CD4-positive, CD25-positive, alpha-beta regulatory T cell (primary cell): ENCODE data around the gene PITHD1. TPM values are rescaled to one million over a fixed set of nuclear protein-coding genes. Genes with fewer than 3 reads are reported as not detected.

Experiments
- ATAC-seq, 2 donors: fragments of 150-1000 bp; cut with Tn5 transposase; one replicate each; pipeline ENCODE4 v1.10.0; 2021; ENCODE audit warnings: low read depth in 2 of 2, moderate number of reproducible peaks in 2 of 2, moderate library complexity in 1 of 2
- DNase-seq, 3 donors: peaks; one replicate each; pipeline versions ENCODE4 v3.0.0 to v3.0.0-alpha.2; 2012 to 2022; ENCODE audit warnings: mixed read lengths in 1 of 3
- H3K27ac ChIP-seq: one replicate; pipeline ENCODE4 v1.7.0; 2013; ENCODE audit warnings: mild to moderate bottlenecking, low read length; ENCODE audit not compliant: insufficient read depth, poor library complexity, severe bottlenecking
- H3K27me3 ChIP-seq: one replicate; pipeline ENCODE4 v1.7.0; 2013; ENCODE audit warnings: low read length; ENCODE audit not compliant: control insufficient read depth, insufficient read depth
- H3K36me3 ChIP-seq: one replicate; pipeline ENCODE4 v1.7.0; 2013; ENCODE audit warnings: mild to moderate bottlenecking, low read length, moderate library complexity; ENCODE audit not compliant: control insufficient read depth, insufficient read depth
- H3K4me1 ChIP-seq: 2 replicates; pipeline ENCODE4 v1.7.0; 2013; ENCODE audit warnings: mild to moderate bottlenecking, low read length; ENCODE audit not compliant: insufficient read depth, control insufficient read depth, poor library complexity, severe bottlenecking
- H3K4me3 ChIP-seq: one replicate; pipeline ENCODE4 v1.7.0; 2013; ENCODE audit warnings: low read depth, mild to moderate bottlenecking, low read length, moderate library complexity
- H3K9me3 ChIP-seq, 2 experiments: 1 replicate in 1 of 2; 2 replicates in 1 of 2; pipeline ENCODE4 v1.7.0; 2013; ENCODE audit warnings: low read length in 2 of 2, mild to moderate bottlenecking in 1 of 2, moderate library complexity in 1 of 2; ENCODE audit not compliant: control insufficient read depth in 2 of 2
- H3K27ac Mint-ChIP-seq, 3 donors: one replicate each; pipeline ENCODE4 v1.8.0; 2020 to 2022; ENCODE audit warnings: mild to moderate bottlenecking in 3 of 3, mixed read lengths in 3 of 3, moderate library complexity in 2 of 3
- H3K27me3 Mint-ChIP-seq: one replicate; pipeline ENCODE4 v1.8.0; 2022; ENCODE audit warnings: mild to moderate bottlenecking, mixed read lengths
- H3K36me3 Mint-ChIP-seq: one replicate; pipeline ENCODE4 v1.8.0; 2020; ENCODE audit warnings: mixed read lengths
- H3K4me1 Mint-ChIP-seq, 4 donors: one replicate each; pipeline ENCODE4 v1.8.0; 2020 to 2022; ENCODE audit warnings: mixed read lengths in 4 of 4, mild to moderate bottlenecking in 1 of 4
- H3K4me3 Mint-ChIP-seq, 4 donors: one replicate each; pipeline ENCODE4 v1.8.0; 2020 to 2022; ENCODE audit warnings: mild to moderate bottlenecking in 4 of 4, mixed read lengths in 4 of 4, moderate library complexity in 3 of 4
- H3K9me3 Mint-ChIP-seq, 7 donors: one replicate each; pipeline ENCODE4 v1.8.0; 2020 to 2022; ENCODE audit warnings: mixed read lengths in 7 of 7, mild to moderate bottlenecking in 3 of 7, moderate library complexity in 2 of 7
- polyA plus RNA-seq, 4 donors: library from polyadenylated mRNA; unstranded; fragments of 300-500 nt; fragmentation: Illumina TruSeq; gene quantifications; one replicate each; pipeline ENCODE4 v1.2.3, GENCODE V29; 2021
- total RNA-seq: library from RNA; stranded (reverse); gene quantifications from one replicate; pipeline ENCODE4 v1.2.3, GENCODE V29; 2022

Gene PITHD1
- total and polyA plus RNA-seq, 5 donors from 2014 or later, result 72.6 to 98.9 (median 83.0) TPM

- Mint-ChIP-seq H3K4me3 (no peak overlapping the region), H3K36me3 (peaks cover 58% of the 10 kb centered on the region), H3K27ac (no peak overlapping the region), H3K27me3 (no peaks in the 10 kb centered on the region), H3K4me1 (peaks cover 0 to 9% (median 1%) of the 10 kb centered on the region in 4 donors), H3K9me3 (no peaks in the 10 kb centered on the region)
- Histone ChIP-seq H3K36me3 (peaks cover 89% of the 10 kb centered on the region), H3K4me3 (no peak overlapping the region), H3K9me3 (no peaks in the 10 kb centered on the region), H3K27me3 (no peaks in the 10 kb centered on the region), H3K27ac (no peak overlapping the region), H3K4me1 (no peaks in the 10 kb centered on the region)
- ATAC-seq, result no peak
- DNase-seq, result no peak
Observed at GRCh38 chr1:23757812-23758211, 20.4 kb upstream of the PITHD1 start.

GRCh38 chr1:23759277-23759676, 18.9 kb upstream of the PITHD1 start:
- no peaks in the 10 kb centered on the region for H3K4me1 ChIP-seq
- no peak overlapping the region for H3K27ac ChIP-seq
- Mint-ChIP-seq H3K27me3 (no peaks in the 10 kb centered on the region), H3K4me1 (peaks cover 0 to 9% (median 1%) of the 10 kb centered on the region in 4 donors), H3K9me3 (no peaks in the 10 kb centered on the region), H3K4me3 (no peak overlapping the region), H3K27ac (no peak overlapping the region), H3K36me3 (peaks cover 47% of the 10 kb centered on the region)
- H3K27me3 ChIP-seq, result no peaks in the 10 kb centered on the region
- ATAC-seq, result no peak
- H3K9me3 ChIP-seq, result no peaks in the 10 kb centered on the region
- H3K4me3 ChIP-seq, result no peak overlapping the region
- DNase-seq, result no peak
- H3K36me3 ChIP-seq, result peaks cover 81% of the 10 kb centered on the region

GRCh38 chr1:23763041-23763577, 15.1 kb upstream of the PITHD1 start:
- peak overlapping the region in 1 of 3 donors; percentile 73 for H3K27ac Mint-ChIP-seq
- H3K36me3 ChIP-seq, result peaks cover 48% of the 10 kb centered on the region
- H3K9me3 ChIP-seq, result no peaks in the 10 kb centered on the region
- peaks cover 0 to 9% (median 1%) of the 10 kb centered on the region in 4 donors for H3K4me1 Mint-ChIP-seq
- H3K27me3 Mint-ChIP-seq, result no peaks in the 10 kb centered on the region
- ATAC-seq (no peak), DNase-seq (no peak)
- H3K4me3 ChIP-seq, result no peak overlapping the region
- no peak overlapping the region for H3K27ac ChIP-seq
- no peaks in the 10 kb centered on the region for H3K9me3 Mint-ChIP-seq
- peaks cover 26% of the 10 kb centered on the region for H3K36me3 Mint-ChIP-seq
- H3K4me3 Mint-ChIP-seq, result no peak overlapping the region
- no peaks in the 10 kb centered on the region for H3K4me1 ChIP-seq
- H3K27me3 ChIP-seq, result no peaks in the 10 kb centered on the region

GRCh38 chr1:23768733-23769132, 9.5 kb upstream of the PITHD1 start:
- no peak overlapping the region for H3K4me3 Mint-ChIP-seq
- H3K27me3 ChIP-seq, result no peaks in the 10 kb centered on the region
- DNase-seq (no peak), ATAC-seq (no peak)
- peaks cover 9% of the 10 kb centered on the region for H3K36me3 ChIP-seq
- peaks cover 6% of the 10 kb centered on the region for H3K36me3 Mint-ChIP-seq
- no peak overlapping the region for H3K27ac ChIP-seq
- H3K27me3 Mint-ChIP-seq, result no peaks in the 10 kb centered on the region
- no peak overlapping the region for H3K4me3 ChIP-seq
- H3K4me1 ChIP-seq, result no peaks in the 10 kb centered on the region
- no peaks in the 10 kb centered on the region for H3K9me3 Mint-ChIP-seq
- no peaks in the 10 kb centered on the region for H3K9me3 ChIP-seq
- H3K4me1 Mint-ChIP-seq, result peaks cover 0 to 11% (median 8%) of the 10 kb centered on the region in 4 donors
- no peak overlapping the region for H3K27ac Mint-ChIP-seq

GRCh38 chr1:23772049-23772853, 6.0 kb upstream of the PITHD1 start:
- H3K9me3 ChIP-seq, result no peaks in the 10 kb centered on the region
- Mint-ChIP-seq H3K27me3 (no peaks in the 10 kb centered on the region), H3K4me1 (peaks cover 0 to 32% (median 13%) of the 10 kb centered on the region in 4 donors), H3K27ac (no peak overlapping the region), H3K36me3 (peaks cover 6% of the 10 kb centered on the region), H3K4me3 (no peak overlapping the region), H3K9me3 (no peaks in the 10 kb centered on the region)
- DNase-seq (peak; percentile 73 to 87 (median 79)), ATAC-seq (peak; percentile 91 to 96)
- peaks cover 4% of the 10 kb centered on the region for H3K36me3 ChIP-seq
- no peaks in the 10 kb centered on the region for H3K4me1 ChIP-seq
- no peaks in the 10 kb centered on the region for H3K27me3 ChIP-seq
- H3K4me3 ChIP-seq, result no peak overlapping the region
- no peak overlapping the region for H3K27ac ChIP-seq

- no peaks in the 10 kb centered on the region for H3K27me3 Mint-ChIP-seq
- ATAC-seq (no peak), DNase-seq (no peak)
- no peak overlapping the region for H3K4me3 Mint-ChIP-seq
- peaks cover 4% of the 10 kb centered on the region for H3K4me1 ChIP-seq
- H3K27ac ChIP-seq, result no peak overlapping the region
- no peak overlapping the region for H3K27ac Mint-ChIP-seq
- peaks cover 6% of the 10 kb centered on the region for H3K36me3 Mint-ChIP-seq
- H3K9me3 ChIP-seq, result no peaks in the 10 kb centered on the region
- H3K4me3 ChIP-seq, result no peak overlapping the region
- H3K27me3 ChIP-seq, result no peaks in the 10 kb centered on the region
- H3K9me3 Mint-ChIP-seq, result no peaks in the 10 kb centered on the region
- peaks cover 5 to 37% (median 13%) of the 10 kb centered on the region in 4 donors for H3K4me1 Mint-ChIP-seq
- peaks cover 4% of the 10 kb centered on the region for H3K36me3 ChIP-seq
Observed at GRCh38 chr1:23772854-23773242, 5.4 kb upstream of the PITHD1 start.

- no peak overlapping the region for H3K27ac ChIP-seq
- H3K4me1 ChIP-seq, result peaks cover 12% of the 10 kb centered on the region
- H3K36me3 Mint-ChIP-seq, result no peaks in the 10 kb centered on the region
- H3K36me3 ChIP-seq, result peaks cover 4% of the 10 kb centered on the region
- H3K27me3 ChIP-seq, result no peaks in the 10 kb centered on the region
- H3K27ac Mint-ChIP-seq, result peak overlapping the region in 1 of 3 donors; percentile 40
- no peak overlapping the region for H3K4me3 ChIP-seq
- H3K9me3 Mint-ChIP-seq, result no peaks in the 10 kb centered on the region
- H3K27me3 Mint-ChIP-seq, result no peaks in the 10 kb centered on the region
- no peaks in the 10 kb centered on the region for H3K9me3 ChIP-seq
- DNase-seq, result no peak
- peak overlapping the region in 2 of 4 donors; percentile 65 to 69 for H3K4me3 Mint-ChIP-seq
- no peak for ATAC-seq
- peaks cover 6 to 47% (median 17%) of the 10 kb centered on the region in 4 donors for H3K4me1 Mint-ChIP-seq
Observed at GRCh38 chr1:23774174-23774880, 3.9 kb upstream of the PITHD1 start.
